ENCODE data around the gene AMIGO3.

GRCh38 chr3:49757197-49757596, 37.7 kb upstream of the AMIGO3 start:
- TF ChIP-seq POLR2A (IDR thresholded peaks at IDR 0.05) (no peak), POLR2AphosphoS5 (IDR thresholded peaks at IDR 0.05) (no peak), CTCF (IDR thresholded peaks at IDR 0.05) (no peak)

All from prostate gland (tissue), 2 donors.